Measurements from ENCODE around the gene FHAD1. TPM values are rescaled to one million over a fixed set of nuclear protein-coding genes. Genes with fewer than 3 reads are reported as not detected.
A peak's percentile ranks its signal among the peaks of the same experiment; 100 is the strongest.

The FHAD1 gene
- total RNA-seq, 2 donors from 2014 or later, result 0.27 to 6.5 TPM

DNA sequence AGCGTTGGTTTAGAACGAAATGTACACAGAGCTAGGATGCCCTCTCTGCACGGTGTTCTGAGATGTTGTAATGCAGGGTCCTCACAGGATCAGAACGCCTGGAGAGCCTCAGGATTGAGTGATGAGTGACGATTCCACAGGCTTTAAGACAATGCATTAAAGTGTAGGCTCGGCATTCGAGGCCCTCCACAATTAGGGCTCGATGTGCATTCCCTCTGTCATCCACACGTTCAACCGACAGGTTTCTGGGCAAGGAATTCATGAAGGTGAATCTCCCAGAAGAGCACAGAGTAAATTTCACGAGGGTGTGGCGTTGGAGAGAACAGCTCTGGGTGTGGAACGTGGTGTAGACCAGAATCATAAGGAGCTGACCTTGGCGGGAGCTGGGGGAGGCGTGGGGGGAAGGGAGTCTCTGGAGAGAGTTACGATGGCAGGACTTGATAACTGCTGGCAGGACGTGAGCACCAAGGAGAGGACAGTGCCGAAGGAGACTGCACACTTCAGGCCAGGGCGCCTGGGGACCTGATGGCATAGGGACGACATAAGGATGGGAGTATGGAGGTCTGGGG, 111.6 kb downstream of the FHAD1 start:
- Histone ChIP-seq H3K4me1 (replicated peaks) (no peaks in the 10 kb centered on the region), H3K27ac (no peak overlapping the region), H3K9me3 (no peaks in the 10 kb centered on the region), H3K27me3 (replicated peaks; ENCODE audit: insufficient read depth) (no peaks in the 10 kb centered on the region), H3K36me3 (no peaks in the 10 kb centered on the region), H3K4me3 (no peak overlapping the region)
- TF ChIP-seq, protein P1, sequence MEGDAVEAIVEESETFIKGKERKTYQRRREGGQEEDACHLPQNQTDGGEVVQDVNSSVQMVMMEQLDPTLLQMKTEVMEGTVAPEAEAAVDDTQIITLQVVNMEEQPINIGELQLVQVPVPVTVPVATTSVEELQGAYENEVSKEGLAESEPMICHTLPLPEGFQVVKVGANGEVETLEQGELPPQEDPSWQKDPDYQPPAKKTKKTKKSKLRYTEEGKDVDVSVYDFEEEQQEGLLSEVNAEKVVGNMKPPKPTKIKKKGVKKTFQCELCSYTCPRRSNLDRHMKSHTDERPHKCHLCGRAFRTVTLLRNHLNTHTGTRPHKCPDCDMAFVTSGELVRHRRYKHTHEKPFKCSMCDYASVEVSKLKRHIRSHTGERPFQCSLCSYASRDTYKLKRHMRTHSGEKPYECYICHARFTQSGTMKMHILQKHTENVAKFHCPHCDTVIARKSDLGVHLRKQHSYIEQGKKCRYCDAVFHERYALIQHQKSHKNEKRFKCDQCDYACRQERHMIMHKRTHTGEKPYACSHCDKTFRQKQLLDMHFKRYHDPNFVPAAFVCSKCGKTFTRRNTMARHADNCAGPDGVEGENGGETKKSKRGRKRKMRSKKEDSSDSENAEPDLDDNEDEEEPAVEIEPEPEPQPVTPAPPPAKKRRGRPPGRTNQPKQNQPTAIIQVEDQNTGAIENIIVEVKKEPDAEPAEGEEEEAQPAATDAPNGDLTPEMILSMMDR (IDR thresholded peaks at IDR 0.05), result no peak
- WGBS, result 93% methylated on average over 20 of the region's 20 CpGs
- DNase-seq (ENCODE audit: low spot score), result no peak
- intact Hi-C loops (cut with DNase I), result no loop called here

DNA sequence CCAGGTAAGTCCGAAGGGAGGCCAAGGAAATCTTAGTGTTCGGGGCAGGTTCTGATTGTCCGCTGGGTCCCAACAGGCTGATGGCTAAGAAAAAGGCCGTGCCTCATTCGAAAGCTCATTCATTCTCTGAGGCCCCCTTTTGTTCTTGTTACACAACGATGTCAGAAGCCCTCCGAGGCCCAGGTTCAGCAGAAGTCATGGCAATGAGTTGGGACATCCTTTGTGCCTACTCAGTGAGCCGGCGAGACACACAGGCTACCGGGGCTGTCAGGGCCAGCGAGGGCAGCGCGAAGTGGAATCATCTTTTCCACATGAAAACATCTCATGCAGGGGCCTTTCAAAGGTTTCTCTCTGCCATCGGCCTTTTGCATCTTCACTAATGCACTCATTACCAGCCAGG, 113.7 kb downstream of the FHAD1 start:
- 89% methylated on average over 14 of the region's 14 CpGs for WGBS
- H3K4me1 ChIP-seq (replicated peaks), result no peaks in the 10 kb centered on the region
- intact Hi-C loops (cut with DNase I), result no loop called here
- no peak overlapping the region for H3K27ac ChIP-seq
- H3K27me3 ChIP-seq (replicated peaks; ENCODE audit: insufficient read depth), result no peaks in the 10 kb centered on the region
- H3K36me3 ChIP-seq, result no peaks in the 10 kb centered on the region
- no peaks in the 10 kb centered on the region for H3K9me3 ChIP-seq
- no peak overlapping the region for H3K4me3 ChIP-seq
- TF ChIP-seq POLR2A (IDR thresholded peaks at IDR 0.05) (no peak), POLR2AphosphoS5 (IDR thresholded peaks at IDR 0.05) (no peak)
- TF ChIP-seq, protein P1 (IDR thresholded peaks at IDR 0.05), result no peak
- no peak for DNase-seq (ENCODE audit: low spot score)

DNA sequence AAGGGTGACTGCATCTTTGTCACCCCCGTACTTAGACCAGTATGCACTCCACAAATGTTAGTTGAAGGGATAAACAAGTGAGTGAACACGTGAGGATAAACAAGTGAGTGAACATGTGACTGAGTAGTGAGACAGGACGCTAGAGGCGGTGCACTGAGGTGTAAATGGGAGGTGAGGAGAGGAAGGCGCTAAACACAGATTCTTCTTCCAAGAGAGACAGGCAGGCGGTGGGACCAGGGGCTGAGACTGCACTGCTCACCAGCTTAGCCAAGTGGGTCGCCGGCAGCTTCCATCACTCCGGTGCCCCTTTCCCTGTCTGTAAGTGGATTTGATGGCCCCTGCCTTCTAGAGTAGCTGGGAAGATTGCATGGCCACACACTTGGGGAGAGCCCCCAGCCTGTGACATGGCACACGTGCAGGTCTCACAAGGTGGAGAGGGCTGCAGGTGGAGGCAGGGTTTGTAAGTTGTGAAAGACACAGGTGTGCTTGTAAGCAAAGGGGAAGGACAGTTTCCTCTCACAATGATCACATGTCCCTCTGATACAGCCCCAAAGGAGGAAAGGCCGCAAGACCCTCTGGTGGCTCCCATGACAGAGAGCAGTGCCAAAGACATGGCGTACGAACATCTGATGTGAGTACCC, 115.2 kb downstream of the FHAD1 start:
- TF ChIP-seq, protein P1 (IDR thresholded peaks at IDR 0.05), result no peak
- TF ChIP-seq POLR2AphosphoS5 (IDR thresholded peaks at IDR 0.05) (no peak), POLR2A (IDR thresholded peaks at IDR 0.05) (no peak)
- Histone ChIP-seq H3K9me3 (no peaks in the 10 kb centered on the region), H3K36me3 (no peaks in the 10 kb centered on the region), H3K27ac (no peak overlapping the region), H3K4me3 (no peak overlapping the region), H3K27me3 (replicated peaks; ENCODE audit: insufficient read depth) (no peaks in the 10 kb centered on the region), H3K4me1 (replicated peaks) (no peaks in the 10 kb centered on the region)
- intact Hi-C loops (cut with DNase I), result no loop called here
- WGBS, result 90% methylated on average over 13 of the region's 13 CpGs
- no peak for DNase-seq (ENCODE audit: low spot score)

DNA sequence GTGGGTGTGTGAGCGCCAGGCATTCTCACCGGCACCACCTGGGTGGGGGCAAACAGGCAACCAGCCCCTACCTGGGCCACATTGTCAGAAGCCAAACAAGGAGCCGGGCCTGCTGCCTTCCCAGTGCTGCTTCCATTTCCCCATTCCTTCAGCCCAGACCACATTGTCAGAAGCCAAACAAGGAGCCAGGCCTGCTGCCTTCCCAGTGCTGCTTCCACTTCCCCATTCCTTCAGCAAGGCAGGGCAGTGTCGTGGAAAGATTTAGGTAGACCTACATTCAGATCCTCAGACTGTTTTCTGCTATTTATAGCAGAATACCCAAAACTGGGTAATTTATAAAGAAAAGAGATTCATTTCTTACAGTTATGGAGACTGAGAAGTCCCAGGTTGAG, 115.7 kb downstream of the FHAD1 start:
- TF ChIP-seq POLR2AphosphoS5 (IDR thresholded peaks at IDR 0.05) (no peak), POLR2A (IDR thresholded peaks at IDR 0.05) (no peak)
- TF ChIP-seq, protein P1 (IDR thresholded peaks at IDR 0.05), result no peak
- intact Hi-C loops (cut with DNase I), result no loop called here
- H3K27ac ChIP-seq, result no peak overlapping the region
- no peak for DNase-seq (ENCODE audit: low spot score)
- WGBS, result 87% methylated on average over 4 of the region's 4 CpGs
- H3K36me3 ChIP-seq, result no peaks in the 10 kb centered on the region
- H3K4me3 ChIP-seq, result no peak overlapping the region
- no peaks in the 10 kb centered on the region for H3K27me3 ChIP-seq (replicated peaks; ENCODE audit: insufficient read depth)
- H3K9me3 ChIP-seq, result no peaks in the 10 kb centered on the region
- no peaks in the 10 kb centered on the region for H3K4me1 ChIP-seq (replicated peaks)

DNA sequence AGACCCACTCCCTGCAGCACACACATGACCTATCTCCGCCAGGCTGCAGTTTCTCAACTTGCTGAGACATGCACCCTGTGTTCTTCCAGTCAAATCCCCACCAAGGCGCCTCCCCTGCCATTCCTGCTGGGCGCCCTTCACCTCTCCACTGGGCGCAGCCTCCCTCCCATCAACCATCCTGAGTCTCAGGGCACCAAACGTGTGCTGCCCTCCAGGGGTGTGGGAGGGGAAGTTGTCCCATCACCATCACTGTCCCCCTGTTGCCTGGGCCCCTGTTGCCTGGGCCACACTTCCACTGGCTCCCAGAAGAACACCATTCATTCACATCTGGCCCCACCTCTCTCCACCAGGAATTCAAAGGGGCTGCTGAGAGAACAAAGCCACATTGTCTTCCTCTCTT, 117.7 kb downstream of the FHAD1 start:
- Histone ChIP-seq H3K36me3 (no peaks in the 10 kb centered on the region), H3K27me3 (replicated peaks; ENCODE audit: insufficient read depth) (no peaks in the 10 kb centered on the region), H3K27ac (no peak overlapping the region), H3K9me3 (no peaks in the 10 kb centered on the region), H3K4me1 (replicated peaks) (no peaks in the 10 kb centered on the region), H3K4me3 (no peak overlapping the region)
- intact Hi-C loops (cut with DNase I), result no loop called here
- TF ChIP-seq, protein P1 (IDR thresholded peaks at IDR 0.05), result peak in 2 of 4 experiments; percentile 5 to 50
- TF ChIP-seq POLR2AphosphoS5 (IDR thresholded peaks at IDR 0.05), result no peak
- no peak for DNase-seq (ENCODE audit: low spot score)
- WGBS, result 73% methylated on average over 5 of the region's 5 CpGs

Data from prostate gland (tissue), 2 donors.